H1 (cell line): ENCODE measurements around the gene CASK.

ENCODE experiments used
- CHD7 ChIP-seq: fragments of 300-600 bp; sonication (generic); IDR thresholded peaks from 2 replicates; pipeline ENCODE4 v1.7.1; 2012; ENCODE audit warnings: low read length, moderate library complexity, mild to moderate bottlenecking, inconsistent platforms; ENCODE audit not compliant: insufficient replicate concordance
- CTCF ChIP-seq, 3 experiments: IDR thresholded peaks; 1 replicate in 2 of 3; 2 replicates in 1 of 3; pipeline versions ENCODE4 v1.5.1 to v1.6.1; 2011; ENCODE audit warnings: low read length in 3 of 3, mild to moderate bottlenecking in 3 of 3, inconsistent platforms in 2 of 3, low read depth in 1 of 3, moderate library complexity in 1 of 3; ENCODE audit not compliant: insufficient read depth in 1 of 3; ENCODE audit errors: control extremely low read depth in 1 of 3
- EZH2 ChIP-seq: fragments of 200-600 bp; sonication (generic); IDR thresholded peaks from 2 replicates; pipeline ENCODE4 v1.7.1; 2012; ENCODE audit warnings: low read depth, mild to moderate bottlenecking, moderate library complexity, low read length, inconsistent platforms; ENCODE audit not compliant: severe bottlenecking
- POLR2AphosphoS5 ChIP-seq: IDR thresholded peaks from 2 replicates; pipeline ENCODE4 v1.6.1; 2011; ENCODE audit warnings: low read depth, low read length
- RXRA ChIP-seq: IDR thresholded peaks from 2 replicates; pipeline ENCODE4 v1.6.1; 2011; ENCODE audit warnings: low read depth, mild to moderate bottlenecking, low read length, moderate library complexity; ENCODE audit not compliant: insufficient read depth

DNA sequence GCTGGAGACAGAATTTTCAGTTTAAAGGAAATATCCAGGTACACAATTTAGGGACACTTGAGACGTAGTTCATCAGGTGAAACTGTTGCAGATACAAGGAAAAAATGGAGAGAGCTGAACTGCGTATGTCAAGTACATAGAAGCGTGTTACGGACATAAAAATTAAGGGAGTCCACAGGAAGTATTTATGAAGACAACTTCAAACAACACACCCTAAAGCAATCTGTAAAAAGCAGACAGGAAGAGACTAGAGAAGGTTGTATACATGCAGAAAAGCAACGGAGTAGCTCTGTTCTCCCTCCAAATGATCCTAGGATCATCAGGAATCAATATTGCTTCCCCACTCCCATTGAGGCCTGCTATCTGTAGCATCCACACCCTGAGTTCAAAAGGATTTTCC, 5.8 kb downstream of the CASK start:
- no peak for TF ChIP-seq RXRA
- no peak for TF ChIP-seq CTCF (IDR thresholded peaks at IDR 0.05; ENCODE audit: control extremely low read depth in 1 of 3, insufficient read depth in 1 of 3, low read depth in 1 of 3, low read length in 3 of 3)
- no peak for TF ChIP-seq POLR2AphosphoS5
- no peak for TF ChIP-seq CHD7
- TF ChIP-seq EZH2, result no peak
